ENCODE results near the gene ZDHHC7.

The ZDHHC7 gene

DNA sequence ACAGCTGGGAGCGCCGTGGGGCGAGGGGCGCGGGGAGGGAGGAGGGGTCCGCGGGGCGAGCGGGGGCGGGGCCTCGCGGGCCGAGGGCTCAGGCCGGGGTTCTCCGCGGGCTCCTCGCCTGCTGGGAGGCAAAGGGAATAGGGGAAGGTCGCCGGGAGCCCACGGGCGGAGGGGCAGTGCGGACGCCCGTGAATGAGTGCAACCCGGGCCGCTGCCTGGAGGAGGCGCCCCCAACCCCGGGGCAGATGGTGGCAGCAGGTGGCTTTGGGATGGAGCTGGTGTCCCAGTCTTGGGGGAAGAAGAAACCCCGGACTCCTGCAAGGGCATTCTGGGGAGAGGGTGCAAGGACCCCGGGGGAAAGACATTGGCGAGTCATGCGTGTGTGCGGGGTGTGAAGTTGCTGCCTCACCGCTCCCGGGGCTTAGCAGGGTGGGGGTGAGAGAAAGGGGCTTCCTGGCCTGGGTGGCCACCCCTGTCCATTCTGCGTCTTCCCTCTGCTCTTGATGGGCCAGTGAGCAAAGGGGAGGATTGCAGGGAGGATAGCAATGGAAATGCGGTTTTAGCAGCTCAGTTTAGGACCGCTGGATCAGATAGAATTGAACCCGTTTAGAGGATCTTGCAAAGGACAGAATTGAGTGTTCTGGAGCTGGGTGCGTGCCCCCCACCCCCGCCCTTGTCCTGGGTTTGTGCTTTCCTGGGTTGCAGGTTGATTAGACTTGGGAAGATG lies 16.8 kb upstream of the ZDHHC7 start:
- no peaks in the 10 kb centered on the region for H3K9me3 ChIP-seq (ENCODE audit: control insufficient read depth, insufficient read depth, low read depth, low read length)
- CTCF ChIA-PET = interaction anchor here (0.6 to 0.7 kb wide), 5 partner anchors 23 to 1778 kb away, joined by 3 to 5 read pairs (median 3); no protein-coding TSS in a partner anchor
- peaks cover 16% of the 10 kb centered on the region for H3K4me1 ChIP-seq (ENCODE audit: control insufficient read depth, insufficient read depth, low read length)
- H3K27ac ChIP-seq (ENCODE audit: extremely low read depth, low read depth, low read length) = no peak overlapping the region; the same call in 1 of the 2 replicates
- peaks cover 0 to 6% of the 10 kb centered on the region in 2 experiments; a peak in 1 of 3 replicates for H3K36me3 ChIP-seq (ENCODE audit: control insufficient read depth in 2 of 2, insufficient read depth in 1 of 2, low read length in 2 of 2)
- POLR2A ChIA-PET = interaction anchor here (2.2 to 3.3 kb wide), 2 partner anchors 17 to 28 kb away, joined by 6 to 25 read pairs; partner anchors contain the start of gene ZDHHC7
- H3K4me3 ChIP-seq (ENCODE audit: low read depth, low read length) = peak overlapping the region; percentile 81
- TF ChIP-seq SCRT2 (tag by site-specific recombination; IDR thresholded peaks at IDR 0.05) (0 out of 2 replicates have a peak, but pooled peaks have one; percentile 14), ZNF629 (tag by site-specific recombination; IDR thresholded peaks at IDR 0.05) (no peak), ZNF639 (tag by site-specific recombination; IDR thresholded peaks at IDR 0.05) (no peak), KLF10 (tag by site-specific recombination; IDR thresholded peaks at IDR 0.05) (no peak), ZNF280D (tag by site-specific recombination; IDR thresholded peaks at IDR 0.05) (no peak), ZNF394 (tag by site-specific recombination; IDR thresholded peaks at IDR 0.05; ENCODE audit: borderline replicate concordance) (no peak), TRIM28 (IDR thresholded peaks at IDR 0.05; ENCODE audit: borderline replicate concordance, low read length) (no peak), ZNF530 (tag by site-specific recombination; IDR thresholded peaks at IDR 0.05; ENCODE audit: low read depth) (no peak), ZNF701 (tag by site-specific recombination; IDR thresholded peaks at IDR 0.05) (no peak), ZBTB44 (tag by site-specific recombination; IDR thresholded peaks at IDR 0.05) (no peak), EGR2 (tag by site-specific recombination; IDR thresholded peaks at IDR 0.05; ENCODE audit: low read depth) (no peak), ZBTB20 (tag by site-specific recombination; IDR thresholded peaks at IDR 0.05) (peak; percentile 52; the same call in 1 of the 2 replicates), KLF9 (tag by site-specific recombination; IDR thresholded peaks at IDR 0.05; ENCODE audit: low read depth) (peak; percentile 49), ZNF747 (tag by site-specific recombination; IDR thresholded peaks at IDR 0.05) (no peak), ZNF114 (tag by site-specific recombination; IDR thresholded peaks at IDR 0.05) (no peak), ZFP69B (tag by site-specific recombination; IDR thresholded peaks at IDR 0.05) (no peak)
- TF ChIP-seq, protein P1, sequence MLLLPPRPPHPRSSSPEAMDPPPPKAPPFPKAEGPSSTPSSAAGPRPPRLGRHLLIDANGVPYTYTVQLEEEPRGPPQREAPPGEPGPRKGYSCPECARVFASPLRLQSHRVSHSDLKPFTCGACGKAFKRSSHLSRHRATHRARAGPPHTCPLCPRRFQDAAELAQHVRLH (tag by site-specific recombination; IDR thresholded peaks at IDR 0.05) = peak; percentile 63; the same call in 1 of the 2 replicates
- TF ChIP-seq, protein P2, sequence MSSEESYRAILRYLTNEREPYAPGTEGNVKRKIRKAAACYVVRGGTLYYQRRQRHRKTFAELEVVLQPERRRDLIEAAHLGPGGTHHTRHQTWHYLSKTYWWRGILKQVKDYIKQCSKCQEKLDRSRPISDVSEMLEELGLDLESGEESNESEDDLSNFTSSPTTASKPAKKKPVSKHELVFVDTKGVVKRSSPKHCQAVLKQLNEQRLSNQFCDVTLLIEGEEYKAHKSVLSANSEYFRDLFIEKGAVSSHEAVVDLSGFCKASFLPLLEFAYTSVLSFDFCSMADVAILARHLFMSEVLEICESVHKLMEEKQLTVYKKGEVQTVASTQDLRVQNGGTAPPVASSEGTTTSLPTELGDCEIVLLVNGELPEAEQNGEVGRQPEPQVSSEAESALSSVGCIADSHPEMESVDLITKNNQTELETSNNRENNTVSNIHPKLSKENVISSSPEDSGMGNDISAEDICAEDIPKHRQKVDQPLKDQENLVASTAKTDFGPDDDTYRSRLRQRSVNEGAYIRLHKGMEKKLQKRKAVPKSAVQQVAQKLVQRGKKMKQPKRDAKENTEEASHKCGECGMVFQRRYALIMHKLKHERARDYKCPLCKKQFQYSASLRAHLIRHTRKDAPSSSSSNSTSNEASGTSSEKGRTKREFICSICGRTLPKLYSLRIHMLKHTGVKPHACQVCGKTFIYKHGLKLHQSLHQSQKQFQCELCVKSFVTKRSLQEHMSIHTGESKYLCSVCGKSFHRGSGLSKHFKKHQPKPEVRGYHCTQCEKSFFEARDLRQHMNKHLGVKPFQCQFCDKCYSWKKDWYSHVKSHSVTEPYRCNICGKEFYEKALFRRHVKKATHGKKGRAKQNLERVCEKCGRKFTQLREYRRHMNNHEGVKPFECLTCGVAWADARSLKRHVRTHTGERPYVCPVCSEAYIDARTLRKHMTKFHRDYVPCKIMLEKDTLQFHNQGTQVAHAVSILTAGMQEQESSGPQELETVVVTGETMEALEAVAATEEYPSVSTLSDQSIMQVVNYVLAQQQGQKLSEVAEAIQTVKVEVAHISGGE (tag by site-specific recombination; conservative IDR thresholded peaks at IDR 0.05; ENCODE audit: low read depth) = 0 out of 2 replicates have a peak, but pooled peaks have one; percentile 17
- TF ChIP-seq, protein P3, sequence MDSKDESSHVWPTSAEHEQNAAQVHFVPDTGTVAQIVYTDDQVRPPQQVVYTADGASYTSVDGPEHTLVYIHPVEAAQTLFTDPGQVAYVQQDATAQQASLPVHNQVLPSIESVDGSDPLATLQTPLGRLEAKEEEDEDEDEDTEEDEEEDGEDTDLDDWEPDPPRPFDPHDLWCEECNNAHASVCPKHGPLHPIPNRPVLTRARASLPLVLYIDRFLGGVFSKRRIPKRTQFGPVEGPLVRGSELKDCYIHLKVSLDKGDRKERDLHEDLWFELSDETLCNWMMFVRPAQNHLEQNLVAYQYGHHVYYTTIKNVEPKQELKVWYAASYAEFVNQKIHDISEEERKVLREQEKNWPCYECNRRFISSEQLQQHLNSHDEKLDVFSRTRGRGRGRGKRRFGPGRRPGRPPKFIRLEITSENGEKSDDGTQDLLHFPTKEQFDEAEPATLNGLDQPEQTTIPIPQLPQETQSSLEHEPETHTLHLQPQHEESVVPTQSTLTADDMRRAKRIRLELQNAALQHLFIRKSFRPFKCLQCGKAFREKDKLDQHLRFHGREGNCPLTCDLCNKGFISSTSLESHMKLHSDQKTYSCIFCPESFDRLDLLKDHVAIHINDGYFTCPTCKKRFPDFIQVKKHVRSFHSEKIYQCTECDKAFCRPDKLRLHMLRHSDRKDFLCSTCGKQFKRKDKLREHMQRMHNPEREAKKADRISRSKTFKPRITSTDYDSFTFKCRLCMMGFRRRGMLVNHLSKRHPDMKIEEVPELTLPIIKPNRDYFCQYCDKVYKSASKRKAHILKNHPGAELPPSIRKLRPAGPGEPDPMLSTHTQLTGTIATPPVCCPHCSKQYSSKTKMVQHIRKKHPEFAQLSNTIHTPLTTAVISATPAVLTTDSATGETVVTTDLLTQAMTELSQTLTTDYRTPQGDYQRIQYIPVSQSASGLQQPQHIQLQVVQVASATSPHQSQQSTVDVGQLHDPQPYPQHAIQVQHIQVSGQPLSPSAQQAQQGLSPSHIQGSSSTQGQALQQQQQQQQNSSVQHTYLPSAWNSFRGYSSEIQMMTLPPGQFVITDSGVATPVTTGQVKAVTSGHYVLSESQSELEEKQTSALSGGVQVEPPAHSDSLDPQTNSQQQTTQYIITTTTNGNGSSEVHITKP (tag by site-specific recombination; IDR thresholded peaks at IDR 0.05) = peak; percentile 91
- TF ChIP-seq, protein P4, sequence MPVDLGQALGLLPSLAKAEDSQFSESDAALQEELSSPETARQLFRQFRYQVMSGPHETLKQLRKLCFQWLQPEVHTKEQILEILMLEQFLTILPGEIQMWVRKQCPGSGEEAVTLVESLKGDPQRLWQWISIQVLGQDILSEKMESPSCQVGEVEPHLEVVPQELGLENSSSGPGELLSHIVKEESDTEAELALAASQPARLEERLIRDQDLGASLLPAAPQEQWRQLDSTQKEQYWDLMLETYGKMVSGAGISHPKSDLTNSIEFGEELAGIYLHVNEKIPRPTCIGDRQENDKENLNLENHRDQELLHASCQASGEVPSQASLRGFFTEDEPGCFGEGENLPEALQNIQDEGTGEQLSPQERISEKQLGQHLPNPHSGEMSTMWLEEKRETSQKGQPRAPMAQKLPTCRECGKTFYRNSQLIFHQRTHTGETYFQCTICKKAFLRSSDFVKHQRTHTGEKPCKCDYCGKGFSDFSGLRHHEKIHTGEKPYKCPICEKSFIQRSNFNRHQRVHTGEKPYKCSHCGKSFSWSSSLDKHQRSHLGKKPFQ (tag by site-specific recombination; IDR thresholded peaks at IDR 0.05) = 0 out of 2 replicates have a peak, but pooled peaks have one; percentile 44

Data from HEK293 (cell line).